Upper lobe of left lung (tissue), 6 donors: ENCODE results near the gene ELK1. TPM values are rescaled to one million over a fixed set of nuclear protein-coding genes. Genes with fewer than 3 reads are reported as not detected.

Experiments used
- ATAC-seq, 2 donors: fragments of 200-7000 bp; cut with Tn5 transposase; one replicate each; pipeline ENCODE4 v1.9.1; 2022; ENCODE audit warnings: mild to moderate bottlenecking in 2 of 2, moderate library complexity in 2 of 2; ENCODE audit not compliant: low FRiP score in 2 of 2
- DNase-seq, 2 donors: peaks; one replicate each; pipeline ENCODE4 v3.0.0-alpha.2; 2019 to 2020
- H3K27ac ChIP-seq, 4 donors: fragments of 200-600 bp; sonication (generic); one replicate each; pipeline ENCODE4 v1.5.1; 2016 to 2019
- H3K27me3 ChIP-seq, 4 donors: fragments of 200-600 bp; sonication (generic); one replicate each; pipeline ENCODE4 v1.5.1; 2017 to 2019
- H3K36me3 ChIP-seq, 4 donors: fragments of 200-600 bp; sonication (generic); one replicate each; pipeline ENCODE4 v1.5.1; 2016 to 2019
- H3K4me1 ChIP-seq, 4 donors: fragments of 200-600 bp; sonication (generic); one replicate each; pipeline ENCODE4 v1.5.1; 2018 to 2019
- H3K4me3 ChIP-seq, 4 donors: fragments of 200-600 bp; sonication (generic); one replicate each; pipeline ENCODE4 v1.5.1; 2017 to 2019; ENCODE audit warnings: mild to moderate bottlenecking in 2 of 4, moderate library complexity in 1 of 4
- H3K9me3 ChIP-seq, 4 donors: fragments of 200-600 bp; sonication (generic); one replicate each; pipeline ENCODE4 v1.5.1; 2018 to 2019
- CTCF ChIP-seq, 6 experiments: fragments of 450-650 bp in 4 of 6; fragments of 200-600 bp in 2 of 6; sonication (generic) in 2 of 6; IDR thresholded peaks; one replicate each; pipeline ENCODE4 v1.5.1; 2016 to 2019; ENCODE audit warnings: antibody characterized with exemption in 6 of 6
- EP300 ChIP-seq, 4 donors: sonication (generic); formaldehyde crosslinking; IDR thresholded peaks; one replicate each; pipeline ENCODE4 v1.5.1; 2017; ENCODE audit warnings: antibody characterized with exemption in 4 of 4, control low read depth in 2 of 4
- POLR2A ChIP-seq, 4 donors: fragments of 450-650 bp; IDR thresholded peaks; one replicate each; pipeline ENCODE4 v1.5.1; 2016 to 2017; ENCODE audit warnings: antibody characterized with exemption in 4 of 4, mild to moderate bottlenecking in 2 of 4
- POLR2AphosphoS5 ChIP-seq, 2 donors: sonication (generic); formaldehyde crosslinking; IDR thresholded peaks; one replicate each; pipeline ENCODE4 v1.5.1; 2017; ENCODE audit warnings: antibody characterized with exemption in 2 of 2
- WGBS, 2 donors: methylation state at CpG; one replicate each; pipeline ENCODE4 v1.1.5; 2017 to 2018; 5-methylcytosine and 5-hydroxymethylcytosine counted together
- total RNA-seq, 6 donors: library from RNA; depleted of rRNA in 4 of 6; stranded (reverse); fragments of >200 nt in 4 of 6; gene quantifications; one replicate each; pipeline versions ENCODE4 v1.1.0 to v1.2.1, GENCODE V29; 2016 to 2021
- donor health status: DM: no; HTN: no; CAD: no; lungs with moderate emphysema.
- donor health status: DM: no; HTN: yes; CAD: no; lungs with severe emphysema.

ELK1 gene
- total RNA-seq, 6 donors from 2014 or later = 11.5 to 30.4 (median 21.5) TPM

- H3K9me3 ChIP-seq = peaks cover 0 to 4% (median 0%) of the 10 kb centered on the region in 4 donors
- H3K27ac ChIP-seq = no peak overlapping the region
- WGBS, 2 donors = 62 to 65% methylated on average over 10 of the region's 10 CpGs
- ATAC-seq (no peak), DNase-seq (no peak)
- H3K36me3 ChIP-seq = peaks cover 0 to 9% (median 0%) of the 10 kb centered on the region in 4 donors
- H3K4me1 ChIP-seq = peaks cover 3 to 18% (median 10%) of the 10 kb centered on the region in 4 donors
- H3K4me3 ChIP-seq = no peak overlapping the region
- H3K27me3 ChIP-seq = no peaks in the 10 kb centered on the region
- TF ChIP-seq EP300 (IDR thresholded peaks at IDR 0.05) (no peak), POLR2A (IDR thresholded peaks at IDR 0.05) (no peak), POLR2AphosphoS5 (IDR thresholded peaks at IDR 0.05) (no peak), CTCF (IDR thresholded peaks at IDR 0.05) (no peak)
These were observed 4.8 kb downstream of the ELK1 start for GRCh38 chrX:47645530-47645929.

- WGBS, 2 donors = 67 to 68% methylated on average over 12 of the region's 12 CpGs
These were observed 5.7 kb downstream of the ELK1 start for GRCh38 chrX:47644557-47645091.

GRCh38 chrX:47643926-47644325 lies 6.4 kb downstream of the ELK1 start:
- H3K27me3 ChIP-seq = no peaks in the 10 kb centered on the region
- 0 to 43% methylated on average over 1 to 2 of the region's 2 CpGs for WGBS, 2 donors
- H3K36me3 ChIP-seq = peaks cover 0 to 25% (median 4%) of the 10 kb centered on the region in 4 donors
- no peak for TF ChIP-seq POLR2A (IDR thresholded peaks at IDR 0.05)
- peak in 5 of 6 experiments; percentile 18 to 46 (median 33) for TF ChIP-seq CTCF (IDR thresholded peaks at IDR 0.05)
- TF ChIP-seq EP300 (IDR thresholded peaks at IDR 0.05) = no peak
- DNase-seq (no peak), ATAC-seq (no peak)
- H3K9me3 ChIP-seq = peaks cover 0 to 14% (median 0%) of the 10 kb centered on the region in 4 donors
- H3K4me3 ChIP-seq = no peak overlapping the region
- peak overlapping the region in 1 of 4 donors; percentile 24 for H3K27ac ChIP-seq
- peaks cover 3 to 10% (median 6%) of the 10 kb centered on the region in 4 donors for H3K4me1 ChIP-seq

More at GRCh38 chrX:47644557-47645091, 5.7 kb downstream of the ELK1 start:
- TF ChIP-seq EP300 (IDR thresholded peaks at IDR 0.05) = no peak
- TF ChIP-seq CTCF (IDR thresholded peaks at IDR 0.05) = peak in 3 of 6 experiments; percentile 21 to 31 (median 24)
- DNase-seq (no peak), ATAC-seq (peak in 1 of 2 donors; percentile 36)
- Histone ChIP-seq H3K27ac (no peak overlapping the region), H3K36me3 (peaks cover 0 to 18% (median under 1%) of the 10 kb centered on the region in 4 donors), H3K9me3 (peaks cover 0 to 7% (median 0%) of the 10 kb centered on the region in 4 donors), H3K4me3 (no peak overlapping the region), H3K4me1 (peaks cover 3 to 17% (median 10%) of the 10 kb centered on the region in 4 donors), H3K27me3 (no peaks in the 10 kb centered on the region)

GRCh38 chrX:47638816-47639215 lies 11.5 kb downstream of the ELK1 start:
- Histone ChIP-seq H3K36me3 (peaks cover 0 to 54% (median 10%) of the 10 kb centered on the region in 4 donors), H3K27ac (no peak overlapping the region), H3K4me1 (peaks cover 0 to 3% (median 0%) of the 10 kb centered on the region in 4 donors), H3K4me3 (no peak overlapping the region), H3K9me3 (peaks cover 0 to 16% (median 0%) of the 10 kb centered on the region in 4 donors), H3K27me3 (no peaks in the 10 kb centered on the region)
- 94% methylated on average over 4 to 14 of the region's 14 CpGs for WGBS, 2 donors
- TF ChIP-seq CTCF (IDR thresholded peaks at IDR 0.05) (no peak), POLR2A (IDR thresholded peaks at IDR 0.05) (no peak), EP300 (IDR thresholded peaks at IDR 0.05) (no peak), POLR2AphosphoS5 (IDR thresholded peaks at IDR 0.05) (no peak)
- DNase-seq (peak in 1 of 2 donors; percentile 37), ATAC-seq (no peak)
